CD1c-positive myeloid dendritic cell (primary cell): ENCODE data around the gene IL13.
"Not testable (repeated sequence)": the region's sequence is repeated elsewhere in the genome, so short reads cannot be mapped to it uniquely, and the experiment has no call there.

Experiments used
- DNase-seq: peaks from one replicate; pipeline ENCODE4 v3.0.0-alpha.2; 2016; ENCODE audit errors: extremely low spot score

IL13 gene

DNA sequence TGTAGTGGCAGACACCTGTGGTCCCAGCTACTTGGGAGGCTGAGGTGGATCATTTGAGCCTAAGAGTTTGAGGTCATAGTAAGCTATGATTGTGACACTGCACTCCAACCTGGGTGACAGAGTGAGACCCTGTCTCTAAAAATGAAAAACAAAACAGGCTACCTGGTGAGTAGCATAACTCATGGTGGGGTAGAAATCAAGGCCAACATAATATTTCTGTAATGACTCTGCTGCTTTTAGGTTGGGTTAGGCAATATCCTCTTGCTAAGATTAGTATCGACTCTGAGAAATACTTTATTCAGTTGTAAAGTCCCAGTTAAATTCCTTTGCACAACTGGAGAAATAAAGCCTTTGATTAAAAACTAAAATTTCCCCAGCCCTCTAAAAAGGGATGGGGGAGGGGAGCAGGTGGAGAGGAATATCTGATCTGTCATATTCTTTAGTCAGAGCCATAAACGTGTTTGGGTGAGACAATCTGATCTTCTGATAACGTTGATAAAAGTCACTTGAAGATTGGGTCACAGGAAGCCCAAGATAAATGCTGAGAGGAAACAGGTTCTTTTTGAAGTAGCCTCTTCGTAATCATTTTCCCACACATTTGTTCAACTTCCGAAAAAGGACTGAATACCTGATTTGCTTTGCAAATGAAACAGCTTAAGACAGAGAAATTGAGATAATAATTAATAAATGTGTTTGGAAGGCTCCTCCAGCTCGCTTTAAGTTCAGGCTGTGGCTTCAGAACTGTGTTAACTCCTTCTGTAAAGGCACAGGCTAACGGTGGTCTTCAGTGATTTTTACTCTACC lies 30.8 kb downstream of the IL13 start:
- DNase-seq = no peak

DNA sequence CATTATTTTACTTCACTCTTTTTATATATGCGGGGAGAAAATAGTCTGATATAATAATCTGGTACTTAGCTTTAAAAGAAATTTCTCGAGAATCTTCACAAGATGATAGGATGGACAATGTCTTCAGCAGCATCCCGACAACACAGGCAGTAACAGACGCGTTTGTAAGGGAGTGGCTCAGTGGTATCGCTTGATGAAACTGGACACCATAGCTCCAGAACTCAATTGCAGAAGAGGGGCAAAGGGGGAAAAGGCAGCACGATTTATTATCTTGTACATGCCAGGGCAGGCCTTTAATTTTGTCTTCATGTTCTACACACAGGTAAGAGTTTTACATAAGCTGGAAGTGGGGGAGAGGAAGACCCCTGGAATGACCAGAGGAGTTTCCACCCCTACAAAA lies 31.5 kb downstream of the IL13 start:
- DNase-seq = no peak

DNA sequence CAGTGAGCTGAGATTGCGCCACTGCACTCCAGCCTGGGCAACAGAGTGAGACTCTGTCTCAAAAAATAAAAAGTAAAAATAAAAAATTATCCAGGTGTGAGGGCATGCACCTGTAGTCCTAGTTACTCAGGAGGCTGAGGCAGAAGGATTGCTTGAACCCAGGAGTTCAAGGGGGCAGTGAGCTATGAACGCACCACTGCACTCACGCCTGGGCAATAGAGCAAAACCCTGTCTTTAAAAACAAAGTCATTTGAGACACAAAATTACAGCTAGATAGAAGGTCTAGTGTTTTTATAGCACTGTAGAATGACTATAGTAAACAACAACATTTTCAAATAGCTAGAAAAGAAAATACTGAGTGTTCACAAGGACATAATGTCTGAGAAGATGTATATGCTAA lies 32.2 kb downstream of the IL13 start:
- DNase-seq = no peak

- not testable (repeated sequence) for DNase-seq
These were observed 34.0 kb downstream of the IL13 start for GRCh38 chr5:132691755-132692631.

DNA sequence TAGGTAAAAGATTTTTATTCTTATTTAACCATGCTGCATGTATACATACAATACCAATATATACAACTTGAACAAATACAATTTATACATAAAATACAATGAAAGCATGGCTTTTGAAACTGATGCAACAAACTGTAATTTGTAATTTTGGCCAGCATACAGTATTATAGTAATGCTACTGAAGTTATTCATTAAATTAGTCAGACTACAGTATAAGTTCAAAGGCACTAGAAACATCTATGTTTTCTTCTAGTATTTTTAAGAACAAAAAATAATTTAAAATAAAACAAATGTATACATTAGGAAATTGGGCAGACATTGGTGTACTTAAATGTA lies 34.6 kb downstream of the IL13 start:
- no peak for DNase-seq

DNA sequence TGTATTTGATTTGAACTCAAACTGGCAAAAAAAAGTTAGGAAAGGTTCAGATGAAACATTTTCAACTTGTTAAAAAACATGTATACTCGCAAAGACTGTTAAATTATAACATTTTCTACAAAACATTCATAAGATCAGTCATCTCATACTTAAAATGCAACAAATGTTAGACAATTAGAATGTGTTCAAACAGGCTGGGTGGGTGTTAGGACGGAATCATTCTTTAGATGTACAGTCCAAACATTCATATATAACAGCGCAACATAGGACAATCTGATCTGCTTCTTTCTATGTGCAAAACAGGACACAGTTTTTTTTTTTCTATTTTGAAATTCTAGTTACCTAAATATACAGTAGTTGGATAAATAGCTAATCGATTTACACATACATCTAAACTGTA lies 38.0 kb downstream of the IL13 start:
- no peak for DNase-seq

DNA sequence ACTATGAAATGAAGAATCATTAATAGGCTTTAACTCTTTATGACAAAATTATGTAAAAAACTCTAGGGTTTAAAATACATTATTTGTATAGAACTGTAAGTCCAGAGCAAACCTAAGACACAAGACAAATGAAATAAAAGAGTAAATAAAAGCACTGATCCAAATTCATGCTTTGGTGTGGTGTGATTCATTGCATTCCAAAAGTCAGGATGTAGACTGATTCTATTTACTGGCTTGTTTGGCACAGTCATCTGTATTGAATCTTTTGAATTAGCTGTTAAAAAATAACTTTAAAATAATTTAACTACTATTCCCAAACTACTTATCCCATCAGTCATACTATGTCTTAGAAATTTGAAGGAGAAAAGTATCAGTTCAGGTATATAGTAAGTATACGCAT lies 46.9 kb downstream of the IL13 start:
- no peak for DNase-seq

GRCh38 chr5:132708645-132709044 lies 50.7 kb downstream of the IL13 start:
- no peak for DNase-seq
